ENCODE measurements around the gene LASP1NB.

The LASP1NB gene

DNA sequence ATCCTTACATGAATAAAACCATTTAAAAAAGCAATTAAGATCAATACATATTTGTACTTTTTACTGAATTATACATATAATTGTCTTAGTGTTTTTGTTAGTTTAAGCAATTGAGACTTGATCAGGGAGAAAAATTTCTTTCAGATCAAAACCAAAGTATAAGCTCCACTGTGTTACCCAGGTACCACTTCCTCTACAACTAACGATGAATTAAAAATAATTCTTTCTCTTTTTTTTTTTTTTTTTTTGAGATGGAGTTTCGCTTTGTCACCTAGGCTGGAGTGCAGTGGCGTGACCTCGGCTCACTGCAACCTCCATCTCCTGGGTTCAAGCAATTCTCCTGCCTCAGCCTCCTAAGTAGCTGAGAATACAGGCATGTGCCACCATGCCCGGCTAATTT, 35.0 kb downstream of the LASP1NB start:
- TF ChIP-seq CTCF (IDR thresholded peaks at IDR 0.05): no peak
- Mint-ChIP-seq H3K36me3 (ENCODE audit: unreplicated experiment) (no peaks in the 10 kb centered on the region), H3K4me3 (ENCODE audit: unreplicated experiment) (no peak overlapping the region), H3K9me3 (ENCODE audit: unreplicated experiment) (no peaks in the 10 kb centered on the region), H3K27ac (ENCODE audit: unreplicated experiment) (no peak overlapping the region), H3K27me3 (ENCODE audit: unreplicated experiment) (no peaks in the 10 kb centered on the region), H3K4me1 (ENCODE audit: unreplicated experiment) (peaks cover 24% of the 10 kb centered on the region)
- DNase-seq (ENCODE audit: extremely low spot score, unreplicated experiment): no peak

DNA sequence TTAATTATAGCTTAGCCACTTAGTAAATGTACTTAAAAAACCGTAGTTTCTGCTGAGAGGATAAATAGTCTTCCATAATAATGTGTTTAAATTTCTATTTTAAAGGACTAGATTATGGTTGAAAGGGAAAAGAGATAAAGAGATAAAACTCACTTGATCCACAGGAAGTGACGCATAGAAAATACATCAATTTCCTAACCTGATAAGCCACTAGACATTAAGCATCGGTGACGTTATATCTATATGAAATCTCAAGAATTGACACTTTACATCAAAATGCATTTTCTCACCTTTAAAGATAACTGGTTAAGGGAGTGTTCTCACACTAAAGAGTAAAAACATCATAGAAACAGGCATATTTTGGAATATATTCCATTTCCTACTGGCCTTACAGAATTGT, 36.0 kb downstream of the LASP1NB start:
- no peak overlapping the region for H3K4me3 Mint-ChIP-seq (ENCODE audit: unreplicated experiment)
- DNase-seq (ENCODE audit: extremely low spot score, unreplicated experiment): no peak
- no peaks in the 10 kb centered on the region for H3K9me3 Mint-ChIP-seq (ENCODE audit: unreplicated experiment)
- H3K4me1 Mint-ChIP-seq (ENCODE audit: unreplicated experiment): peaks cover 24% of the 10 kb centered on the region
- H3K27me3 Mint-ChIP-seq (ENCODE audit: unreplicated experiment): no peaks in the 10 kb centered on the region
- peak overlapping the region; percentile 23 for H3K27ac Mint-ChIP-seq (ENCODE audit: unreplicated experiment)
- no peak for TF ChIP-seq CTCF (IDR thresholded peaks at IDR 0.05)
- no peaks in the 10 kb centered on the region for H3K36me3 Mint-ChIP-seq (ENCODE audit: unreplicated experiment)

DNA sequence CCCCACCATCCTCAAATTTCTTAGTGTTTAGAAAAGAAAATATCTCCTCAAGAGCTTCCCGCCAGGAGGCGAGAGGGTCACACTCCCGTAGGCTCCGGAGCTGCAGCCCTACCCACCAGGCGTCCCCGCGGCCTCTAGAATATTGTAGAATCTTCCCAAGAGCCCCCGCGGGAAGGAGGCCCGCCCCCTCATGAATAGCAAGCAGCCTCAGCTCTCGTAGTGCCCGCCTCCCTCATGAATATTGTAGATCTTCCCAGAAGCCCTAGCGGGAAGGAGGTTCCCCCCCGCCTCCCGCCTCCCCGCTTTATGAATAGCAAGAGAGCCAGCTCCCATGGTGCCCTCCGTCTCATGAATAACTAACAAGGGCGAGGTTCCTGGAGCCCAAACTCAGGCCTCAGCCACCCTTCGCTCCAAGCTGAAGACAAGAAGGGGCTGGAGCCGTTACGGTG, 41.9 kb downstream of the LASP1NB start, which contains the start of gene FBXO47:
TSS of gene FBXO47 (minus strand) at position 114 of the 449 bp plus-strand sequence. CDS start 4,378 bp downstream, outside the sequence.
- no peak within 1 kb of the TSS for H3K4me3 Mint-ChIP-seq (ENCODE audit: unreplicated experiment)
- H3K27ac Mint-ChIP-seq (ENCODE audit: unreplicated experiment): peak within 1 kb of the TSS; percentile 47
- no peaks in the 10 kb centered on the region for H3K27me3 Mint-ChIP-seq (ENCODE audit: unreplicated experiment)
- no peaks in the 10 kb centered on the region for H3K9me3 Mint-ChIP-seq (ENCODE audit: unreplicated experiment)
- peaks cover 3% of the 10 kb centered on the region for H3K4me1 Mint-ChIP-seq (ENCODE audit: unreplicated experiment)
- no peaks in the 10 kb centered on the region for H3K36me3 Mint-ChIP-seq (ENCODE audit: unreplicated experiment)
- no peak for DNase-seq (ENCODE audit: extremely low spot score, unreplicated experiment)
- no peak for TF ChIP-seq CTCF (IDR thresholded peaks at IDR 0.05)

- Mint-ChIP-seq H3K27me3 (ENCODE audit: unreplicated experiment) (no peaks in the 10 kb centered on the region), H3K4me1 (ENCODE audit: unreplicated experiment) (peaks cover 11% of the 10 kb centered on the region), H3K27ac (ENCODE audit: unreplicated experiment) (no peak overlapping the region), H3K36me3 (ENCODE audit: unreplicated experiment) (no peaks in the 10 kb centered on the region), H3K4me3 (ENCODE audit: unreplicated experiment) (no peak overlapping the region), H3K9me3 (ENCODE audit: unreplicated experiment) (no peaks in the 10 kb centered on the region)
- TF ChIP-seq CTCF (IDR thresholded peaks at IDR 0.05): no peak
- no peak for DNase-seq (ENCODE audit: extremely low spot score, unreplicated experiment)
Measured at GRCh38 chr17:38969281-38969680, 43.9 kb downstream of the LASP1NB start.

GRCh38 chr17:38970128-38970527, 44.7 kb downstream of the LASP1NB start:
- Mint-ChIP-seq H3K27me3 (ENCODE audit: unreplicated experiment) (no peaks in the 10 kb centered on the region), H3K9me3 (ENCODE audit: unreplicated experiment) (no peaks in the 10 kb centered on the region), H3K36me3 (ENCODE audit: unreplicated experiment) (no peaks in the 10 kb centered on the region), H3K4me3 (ENCODE audit: unreplicated experiment) (no peak overlapping the region), H3K27ac (ENCODE audit: unreplicated experiment) (no peak overlapping the region), H3K4me1 (ENCODE audit: unreplicated experiment) (peaks cover 14% of the 10 kb centered on the region)
- DNase-seq (ENCODE audit: extremely low spot score, unreplicated experiment): no peak
- no peak for TF ChIP-seq CTCF (IDR thresholded peaks at IDR 0.05)

Data from osteocyte (in vitro differentiated cells).